GM12864 (cell line): ENCODE results near the gene TTC19.
"Not testable (repeated sequence)": the region's sequence is repeated elsewhere in the genome, so short reads cannot be mapped to it uniquely, and the experiment has no call there.

ENCODE experiments used
- DNase-seq: peaks from one replicate; pipeline ENCODE4 v3.0.0-alpha.2; 2011; ENCODE audit warnings: low read depth
- H3K4me3 ChIP-seq: 2 replicates; pipeline ENCODE4 v1.5.1; 2011; ENCODE audit warnings: mild to moderate bottlenecking, low read depth, low read length, control low read depth
- TF ChIP-seq, protein P1 (sequence below): IDR thresholded peaks from 2 replicates; pipeline ENCODE4 v1.5.1; 2011; ENCODE audit warnings: low read depth, mild to moderate bottlenecking, moderate library complexity, low read length, control low read depth, inconsistent platforms; ENCODE audit errors: missing control alignments

TTC19 gene

DNA sequence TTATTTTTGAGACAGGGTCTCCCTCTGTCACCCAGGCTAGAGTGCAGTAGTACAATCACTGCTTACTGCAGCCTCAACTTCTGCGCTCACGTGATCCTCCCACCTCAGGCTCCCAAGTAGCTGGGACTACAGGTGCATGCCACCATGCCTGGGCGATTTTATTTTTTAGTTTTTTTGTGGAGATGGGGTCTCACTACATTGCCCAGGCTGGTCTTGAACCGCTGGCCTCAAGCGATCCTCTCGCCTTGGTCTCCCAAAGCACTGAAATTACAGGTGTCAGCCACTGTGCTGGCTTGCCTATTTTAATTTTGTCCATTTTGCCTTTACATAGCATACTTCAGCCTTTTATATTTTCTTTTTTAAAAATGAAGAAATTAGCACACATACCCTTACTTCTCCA, 51.2 kb downstream of the TTC19 start:
- H3K4me3 ChIP-seq = no peak overlapping the region
- TF ChIP-seq, protein P1, sequence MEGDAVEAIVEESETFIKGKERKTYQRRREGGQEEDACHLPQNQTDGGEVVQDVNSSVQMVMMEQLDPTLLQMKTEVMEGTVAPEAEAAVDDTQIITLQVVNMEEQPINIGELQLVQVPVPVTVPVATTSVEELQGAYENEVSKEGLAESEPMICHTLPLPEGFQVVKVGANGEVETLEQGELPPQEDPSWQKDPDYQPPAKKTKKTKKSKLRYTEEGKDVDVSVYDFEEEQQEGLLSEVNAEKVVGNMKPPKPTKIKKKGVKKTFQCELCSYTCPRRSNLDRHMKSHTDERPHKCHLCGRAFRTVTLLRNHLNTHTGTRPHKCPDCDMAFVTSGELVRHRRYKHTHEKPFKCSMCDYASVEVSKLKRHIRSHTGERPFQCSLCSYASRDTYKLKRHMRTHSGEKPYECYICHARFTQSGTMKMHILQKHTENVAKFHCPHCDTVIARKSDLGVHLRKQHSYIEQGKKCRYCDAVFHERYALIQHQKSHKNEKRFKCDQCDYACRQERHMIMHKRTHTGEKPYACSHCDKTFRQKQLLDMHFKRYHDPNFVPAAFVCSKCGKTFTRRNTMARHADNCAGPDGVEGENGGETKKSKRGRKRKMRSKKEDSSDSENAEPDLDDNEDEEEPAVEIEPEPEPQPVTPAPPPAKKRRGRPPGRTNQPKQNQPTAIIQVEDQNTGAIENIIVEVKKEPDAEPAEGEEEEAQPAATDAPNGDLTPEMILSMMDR = no peak
- no peak for DNase-seq

DNA sequence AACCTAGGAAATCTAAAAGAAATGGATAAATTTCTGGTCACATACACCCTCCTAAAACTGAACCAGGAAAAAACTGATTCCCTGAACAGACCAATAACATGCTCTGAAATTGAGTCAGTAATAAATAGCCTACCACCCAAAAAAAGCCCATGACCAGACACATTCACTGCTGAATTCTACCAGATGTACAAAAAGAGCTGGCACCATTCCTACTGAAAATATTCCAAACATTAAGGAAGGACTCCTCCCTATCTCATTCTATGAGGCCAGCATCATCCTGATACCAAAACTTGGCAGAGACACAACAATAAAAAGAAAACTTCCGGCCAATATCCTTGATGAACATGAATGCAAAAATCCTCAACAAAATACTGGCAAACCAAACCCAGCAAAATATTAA, 52.9 kb downstream of the TTC19 start:
- TF ChIP-seq, protein P1 = no peak
- DNase-seq = no peak
- no peak overlapping the region for H3K4me3 ChIP-seq

DNA sequence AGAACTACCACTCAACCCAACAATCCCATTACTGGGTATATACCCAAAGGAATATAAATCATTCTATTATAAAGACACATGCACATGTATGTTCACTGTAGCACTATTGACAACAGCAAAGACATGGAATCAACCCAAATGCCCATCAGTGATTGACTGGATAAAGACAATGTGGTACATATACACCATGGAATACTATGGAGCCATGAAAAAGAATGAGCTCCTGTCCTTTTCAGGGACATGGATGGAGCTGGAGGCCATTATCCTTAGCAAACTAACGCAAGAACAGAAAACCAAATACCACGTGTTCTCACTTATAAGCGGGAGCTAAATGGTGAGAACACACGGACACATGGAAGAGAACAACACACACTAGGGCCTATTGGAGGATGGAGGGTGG, 55.5 kb downstream of the TTC19 start:
- H3K4me3 ChIP-seq, DNase-seq: not testable (repeated sequence)

DNA sequence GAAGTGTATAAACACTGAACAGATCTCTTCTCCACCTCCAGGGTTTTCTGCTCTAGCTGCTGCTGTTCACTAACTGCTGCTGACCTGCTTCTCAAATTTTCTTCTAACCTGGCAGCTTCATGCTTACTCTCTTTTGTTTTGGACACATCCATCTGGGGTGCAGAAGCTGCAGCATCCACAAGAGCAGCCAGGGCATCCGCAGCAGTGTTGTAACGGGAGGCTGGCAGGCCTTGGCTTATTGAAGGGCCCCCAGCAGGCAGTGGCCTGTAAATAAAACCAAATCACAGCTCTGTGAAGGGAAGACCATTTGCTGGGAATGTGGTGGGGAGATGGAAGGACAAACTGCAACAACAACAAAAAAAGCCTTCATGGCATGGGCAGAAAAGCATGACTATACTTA, 62.0 kb downstream of the TTC19 start:
- H3K4me3 ChIP-seq = no peak overlapping the region
- TF ChIP-seq, protein P1 = no peak
- DNase-seq = no peak

DNA sequence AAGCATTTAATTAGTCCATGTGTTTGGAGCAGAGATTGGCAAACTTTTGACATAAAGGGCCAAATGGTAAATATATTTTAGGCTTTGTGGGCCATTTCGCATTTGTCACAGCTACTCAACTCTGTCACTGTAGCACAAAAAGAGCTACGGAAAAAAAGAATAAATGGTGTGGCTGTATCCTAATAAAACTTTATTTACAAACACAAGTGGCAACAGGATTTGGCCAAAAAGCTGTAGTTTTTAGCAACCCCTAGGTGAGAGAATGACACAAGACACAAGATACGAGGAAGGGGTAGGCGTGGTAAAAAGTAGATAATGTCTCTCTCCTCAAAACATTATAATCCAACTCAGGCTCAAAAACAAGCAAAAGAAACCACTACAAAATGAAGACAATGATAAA, 66.5 kb downstream of the TTC19 start:
- no peak overlapping the region for H3K4me3 ChIP-seq
- DNase-seq = no peak
- TF ChIP-seq, protein P1 = no peak

DNA sequence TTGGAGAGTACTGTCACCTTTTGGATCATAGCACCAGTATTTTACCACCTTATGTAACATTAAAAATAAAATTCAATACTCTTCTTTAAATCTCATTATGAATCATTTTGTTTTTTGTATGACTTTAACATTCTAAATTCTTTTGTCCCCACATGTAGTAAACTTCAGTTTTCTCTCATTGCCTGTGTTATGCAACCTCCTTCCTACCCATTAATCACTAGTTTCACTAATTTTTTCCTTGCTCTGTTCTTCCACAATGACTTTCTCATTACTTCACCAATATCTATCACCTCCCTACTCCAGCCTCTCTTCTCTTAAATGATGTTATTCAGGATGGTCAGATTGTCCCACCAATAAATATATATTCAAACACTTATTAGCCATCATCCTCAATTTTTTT, 68.7 kb downstream of the TTC19 start:
- no peak overlapping the region for H3K4me3 ChIP-seq
- TF ChIP-seq, protein P1 = no peak
- no peak for DNase-seq

DNA sequence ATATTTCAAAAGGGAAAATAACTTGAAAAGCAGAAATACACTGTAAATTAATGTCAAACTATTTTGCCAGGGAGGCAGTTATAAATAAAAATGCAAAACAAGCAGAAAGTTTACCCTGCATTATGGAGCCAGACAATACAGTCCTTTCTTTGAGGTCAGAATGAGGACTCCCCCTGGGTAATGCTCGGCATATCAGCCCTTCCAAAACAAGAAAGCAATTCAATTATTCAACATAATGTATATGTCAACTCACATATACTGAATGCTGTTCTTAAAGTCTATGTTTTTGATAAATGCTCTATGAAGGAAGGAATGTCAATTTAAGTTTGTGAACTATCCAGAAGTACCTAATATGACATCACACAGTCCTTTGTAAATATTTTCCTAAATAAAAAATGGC, 72.4 kb downstream of the TTC19 start:
- H3K4me3 ChIP-seq = no peak overlapping the region
- DNase-seq = no peak
- TF ChIP-seq, protein P1 = no peak

DNA sequence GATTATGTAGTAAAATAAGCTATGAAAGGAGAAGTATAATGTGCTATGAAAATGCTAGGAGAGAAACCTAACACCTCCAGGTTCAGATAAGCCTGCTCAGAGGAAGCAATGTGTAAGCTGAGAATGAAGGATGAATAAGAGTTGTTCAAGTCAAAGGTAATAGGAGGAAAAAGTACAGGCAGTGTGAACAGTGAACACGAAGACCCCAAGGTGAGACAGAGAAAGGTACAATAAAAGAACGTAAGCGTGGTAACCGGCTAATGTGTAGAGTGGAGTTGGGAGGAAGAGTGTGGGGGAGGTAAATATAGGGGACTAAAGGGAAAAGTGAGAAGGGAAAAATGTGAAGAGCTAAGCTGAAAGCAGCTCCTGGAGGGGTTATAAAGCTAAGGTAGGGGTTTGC, 74.2 kb downstream of the TTC19 start:
- no peak for DNase-seq
- H3K4me3 ChIP-seq = no peak overlapping the region
- TF ChIP-seq, protein P1 = no peak
